Measurements from ENCODE around the gene RTBDN. TPM values are rescaled to one million over a fixed set of nuclear protein-coding genes. Genes with fewer than 3 reads are reported as not detected.
"Not testable (repeated sequence)": the region's sequence is repeated elsewhere in the genome, so short reads cannot be mapped to it uniquely, and the experiment has no call there.

RTBDN gene
- total RNA-seq, 2 experiments from 2014 or later, result not detected

DNA sequence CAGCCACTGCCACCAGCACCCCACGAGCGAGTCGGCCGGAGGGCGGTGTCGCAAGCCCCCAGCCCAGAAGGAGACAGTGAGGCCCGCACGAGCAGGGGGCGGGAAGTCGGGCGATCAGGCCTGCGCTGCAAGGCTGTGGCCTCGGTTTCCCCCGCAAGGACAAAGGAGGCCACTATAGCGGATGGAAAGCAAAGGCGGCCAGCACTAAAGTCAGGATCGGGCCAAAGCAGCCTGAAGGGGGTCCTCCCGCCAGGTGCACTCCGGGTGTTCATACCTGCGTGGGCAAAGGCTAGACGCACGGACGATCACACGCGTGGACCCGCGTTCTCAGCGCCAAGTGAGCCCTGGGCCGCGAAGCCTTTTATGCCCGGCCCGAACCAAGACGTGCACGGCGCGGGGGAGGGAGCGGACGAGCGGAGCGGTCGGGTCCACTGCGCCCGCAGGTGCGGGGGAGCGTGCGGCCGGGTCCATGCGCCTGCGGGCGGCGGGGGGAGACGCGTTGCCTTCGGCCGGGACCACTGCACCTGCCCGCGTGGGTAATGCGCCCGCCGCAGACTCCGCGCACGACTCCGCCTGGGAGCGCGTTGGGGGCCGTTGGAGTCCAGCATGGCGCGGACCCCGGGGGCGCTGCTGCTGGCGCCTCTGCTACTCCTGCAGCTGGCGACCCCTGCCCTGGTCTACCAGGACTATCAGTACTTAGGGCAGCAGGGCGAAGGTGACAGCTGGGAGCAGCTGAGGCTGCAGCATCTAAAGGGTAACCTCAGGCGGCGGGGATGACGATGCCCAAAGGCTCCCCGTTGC, 32.7 kb downstream of the RTBDN start, which contains the start of the genes PRDX2 and THSD8:
PRDX2 (minus strand) TSS at position 335 of the 801 bp plus-strand sequence. CDS start 539 bp downstream, outside the sequence.
THSD8 (plus strand) TSS at position 604 of the 801 bp plus-strand sequence; CDS start at position 607, 3 bp downstream.
- no peaks in the 10 kb centered on the region for H3K27me3 Mint-ChIP-seq
- H3K4me3 Mint-ChIP-seq, result peak within 1 kb of the TSS; percentile 87
- CTCF ChIA-PET, result interaction anchor here (0.7 to 13.9 kb wide), 5 partner anchors 24 to 84 kb away, joined by 3 to 419 read pairs (median 4); no protein-coding TSS in a partner anchor
- POLR2A ChIA-PET, result interaction anchor here (0.7 to 14.7 kb wide), 9 partner anchors 10 to 136 kb away, joined by 3 to 574 read pairs (median 4); partner anchors contain the start of genes GET3, HOOK2, JUNB and TRIR
- peaks cover 37% of the 10 kb centered on the region for H3K4me1 Mint-ChIP-seq
- peak; percentile 83 for DNase-seq
- peaks cover 23% of the 10 kb centered on the region for H3K36me3 Mint-ChIP-seq (ENCODE audit: low read depth)
- peak within 1 kb of the TSS; percentile 64 for H3K27ac Mint-ChIP-seq
- no peaks in the 10 kb centered on the region for H3K9me3 Mint-ChIP-seq

DNA sequence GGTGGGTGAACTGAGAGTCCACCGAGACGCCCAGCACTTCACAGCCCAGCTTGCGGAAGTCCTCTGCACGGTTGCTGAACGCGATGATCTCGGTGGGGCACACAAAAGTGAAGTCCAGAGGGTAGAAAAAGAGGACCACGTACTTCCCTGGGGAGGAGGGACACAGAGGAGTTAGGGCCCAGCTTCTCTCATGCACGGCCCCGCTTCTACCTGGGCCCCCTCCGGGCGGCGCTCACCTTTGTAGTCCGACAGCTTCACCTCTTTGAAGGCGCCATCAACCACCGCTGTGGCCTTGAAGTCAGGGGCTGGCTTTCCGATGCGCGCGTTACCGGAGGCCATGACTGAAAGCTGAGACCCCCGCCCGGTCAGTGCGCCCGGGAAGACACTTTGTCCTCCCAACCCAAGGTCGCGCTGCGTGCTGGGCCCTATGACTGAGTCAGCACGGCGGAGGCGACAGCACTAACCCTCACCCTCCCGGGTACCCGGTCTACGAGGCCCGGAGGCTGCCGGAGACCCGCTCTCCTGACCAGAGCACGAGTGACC, 33.4 kb downstream of the RTBDN start:
- DNase-seq, result peak; percentile 34
- Mint-ChIP-seq H3K27me3 (no peaks in the 10 kb centered on the region), H3K4me1 (peaks cover 37% of the 10 kb centered on the region), H3K36me3 (ENCODE audit: low read depth) (peaks cover 25% of the 10 kb centered on the region), H3K9me3 (no peaks in the 10 kb centered on the region), H3K4me3 (peak overlapping the region; percentile 87), H3K27ac (peak overlapping the region; percentile 64)
- ChIA-PET POLR2A (interaction anchor here (0.7 to 14.7 kb wide), 8 partner anchors 9 to 137 kb away, joined by 3 to 574 read pairs (median 6); partner anchors contain the start of genes CALR, HOOK2, JUNB and TRIR), CTCF (interaction anchor here (1.4 to 13.9 kb wide), 3 partner anchors 24 to 46 kb away, joined by 5 to 419 read pairs (median 183); no protein-coding TSS in a partner anchor)

DNA sequence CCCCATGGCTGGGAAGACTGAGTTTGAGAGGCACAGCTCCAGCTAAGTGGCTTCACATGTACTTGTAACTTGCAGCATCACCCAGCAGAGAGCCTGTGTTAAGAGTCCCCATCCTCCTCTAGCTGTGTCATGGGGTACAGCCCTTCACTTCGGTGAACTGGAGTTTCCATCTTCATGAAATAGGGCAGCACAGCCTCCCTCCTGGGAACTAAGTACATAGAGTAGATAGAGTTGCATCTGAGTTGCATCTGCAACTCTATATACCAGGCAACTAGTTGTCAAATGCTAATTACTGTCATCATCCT, 34.0 kb downstream of the RTBDN start:
- POLR2A ChIA-PET, result interaction anchor here (0.7 to 14.7 kb wide), 7 partner anchors 8 to 137 kb away, joined by 3 to 574 read pairs (median 9); partner anchors contain the start of genes CALR, HOOK2, JUNB and TRIR
- CTCF ChIA-PET, result interaction anchor here (1.4 to 13.9 kb wide), 4 partner anchors 23 to 48 kb away, joined by 5 to 419 read pairs (median 94); no protein-coding TSS in a partner anchor
- Mint-ChIP-seq H3K4me1 (peaks cover 40% of the 10 kb centered on the region), H3K36me3 (ENCODE audit: low read depth) (peaks cover 25% of the 10 kb centered on the region), H3K27me3 (no peaks in the 10 kb centered on the region), H3K27ac (peak overlapping the region; percentile 50), H3K9me3 (no peaks in the 10 kb centered on the region), H3K4me3 (peak overlapping the region; percentile 87)
- DNase-seq, result no peak

DNA sequence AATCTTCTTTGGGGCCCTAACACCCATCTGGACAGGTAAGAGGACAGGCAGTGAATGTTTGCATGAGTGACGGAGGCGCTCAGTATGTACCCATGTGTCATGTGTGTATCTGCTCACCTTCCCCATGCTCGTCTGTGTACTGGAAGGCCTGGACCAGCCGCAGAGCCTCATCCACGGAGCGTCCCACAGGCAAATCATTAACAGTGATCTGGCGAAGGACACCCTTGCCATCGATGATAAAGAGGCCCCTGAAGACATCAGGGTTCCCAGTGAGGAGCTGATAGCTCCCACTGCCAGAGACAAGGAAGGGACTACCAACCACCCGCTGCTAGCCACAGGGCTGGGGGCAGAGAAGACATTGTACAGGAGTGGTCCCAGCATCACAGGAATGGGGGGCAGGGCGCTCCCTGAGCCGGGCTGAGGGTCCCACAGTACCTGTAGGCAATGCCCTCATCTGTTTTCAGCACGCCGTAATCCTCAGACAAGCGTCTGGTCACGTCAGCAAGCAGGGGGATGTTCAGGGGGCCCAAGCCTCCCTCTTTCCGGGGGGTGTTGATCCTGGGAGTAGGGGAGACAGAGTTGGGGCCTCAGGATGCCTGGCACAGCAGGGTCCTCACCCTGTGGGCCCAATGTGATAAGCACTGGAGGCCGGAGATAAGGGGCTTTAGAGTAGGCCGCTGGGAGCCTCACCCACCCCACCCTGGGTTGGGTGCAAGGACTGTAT, 34.5 kb downstream of the RTBDN start:
- Mint-ChIP-seq H3K9me3 (no peaks in the 10 kb centered on the region), H3K4me1 (peaks cover 40% of the 10 kb centered on the region), H3K27me3 (no peaks in the 10 kb centered on the region), H3K36me3 (ENCODE audit: low read depth) (peaks cover 25% of the 10 kb centered on the region), H3K27ac (no peak overlapping the region), H3K4me3 (peak overlapping the region; percentile 24)
- ChIA-PET CTCF (interaction anchor here (0.6 to 13.9 kb wide), 7 partner anchors 22 to 170 kb away, joined by 3 to 419 read pairs (median 5); no protein-coding TSS in a partner anchor), POLR2A (interaction anchor here (1.0 to 14.7 kb wide), 6 partner anchors 8 to 85 kb away, joined by 3 to 574 read pairs (median 12); partner anchors contain the start of genes HOOK2, JUNB and TRIR)
- DNase-seq, result no peak

DNA sequence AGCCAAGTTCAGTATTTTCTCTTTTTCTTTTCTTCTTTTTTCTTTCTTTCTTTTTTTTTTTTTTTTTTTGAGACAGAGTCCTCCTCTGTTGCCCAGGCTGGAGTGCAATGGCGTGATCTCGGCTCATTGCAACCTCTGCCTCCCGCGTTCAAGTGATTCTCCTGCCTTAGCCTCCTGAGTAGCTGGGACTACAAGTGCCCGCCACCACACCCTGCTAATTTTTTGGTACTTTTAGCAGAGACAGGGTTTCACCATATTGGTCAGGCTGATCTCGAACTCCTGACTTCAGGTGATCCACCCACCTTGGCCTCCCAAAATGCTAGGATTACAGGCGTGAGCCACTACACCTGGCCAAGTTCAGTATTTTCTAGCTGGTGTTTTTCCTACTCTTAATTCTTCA, 36.8 kb downstream of the RTBDN start:
- Mint-ChIP-seq H3K36me3 (ENCODE audit: low read depth) (peaks cover 33% of the 10 kb centered on the region), H3K4me1 (peaks cover 49% of the 10 kb centered on the region)
- not testable (repeated sequence) for H3K27ac Mint-ChIP-seq, H3K4me3 Mint-ChIP-seq, DNase-seq, H3K9me3 Mint-ChIP-seq, H3K27me3 Mint-ChIP-seq
- CTCF ChIA-PET, result interaction anchor here (0.6 to 13.9 kb wide), 8 partner anchors 9 to 101 kb away, joined by 3 to 419 read pairs (median 6); partner anchors contain the start of genes HOOK2 and RNASEH2A
- POLR2A ChIA-PET, result interaction anchor here (14.7 kb wide), 1 partner anchor 21 kb away, joined by 574 read pairs; the partner anchor contains the start of gene HOOK2

DNA sequence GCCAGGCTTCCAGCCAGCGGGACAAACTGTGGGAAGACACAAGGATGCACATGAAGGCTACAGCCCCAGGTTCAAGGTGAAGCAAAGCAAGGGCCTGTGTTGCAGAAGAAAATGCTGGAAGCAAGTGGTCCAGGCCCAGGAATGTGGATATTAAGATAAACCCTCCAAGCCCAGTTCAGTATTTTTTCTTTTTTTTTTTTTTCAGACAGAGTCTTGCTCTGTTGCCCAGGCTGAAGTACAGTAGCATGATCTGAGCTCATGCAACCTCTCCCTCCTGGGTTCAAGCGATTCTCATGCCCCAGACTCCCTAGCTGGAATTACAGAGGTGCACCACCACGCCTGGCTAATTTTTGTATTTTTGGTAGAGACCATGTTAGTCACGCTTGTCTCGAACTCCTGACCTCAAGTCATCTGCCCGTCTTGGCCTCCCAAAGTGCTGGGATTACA, 37.2 kb downstream of the RTBDN start:
- Mint-ChIP-seq H3K27me3 (no peaks in the 10 kb centered on the region), H3K9me3 (no peaks in the 10 kb centered on the region), H3K4me3 (no peak overlapping the region), H3K36me3 (ENCODE audit: low read depth) (peaks cover 36% of the 10 kb centered on the region), H3K27ac (no peak overlapping the region), H3K4me1 (peaks cover 44% of the 10 kb centered on the region)
- CTCF ChIA-PET, result interaction anchor here (0.6 to 13.9 kb wide), 8 partner anchors 9 to 100 kb away, joined by 3 to 419 read pairs (median 6); partner anchors contain the start of genes HOOK2 and RNASEH2A
- DNase-seq, result no peak
- POLR2A ChIA-PET, result interaction anchor here (1.0 to 14.7 kb wide), 2 partner anchors 16 to 21 kb away, joined by 3 to 574 read pairs; partner anchors contain the start of gene HOOK2

DNA sequence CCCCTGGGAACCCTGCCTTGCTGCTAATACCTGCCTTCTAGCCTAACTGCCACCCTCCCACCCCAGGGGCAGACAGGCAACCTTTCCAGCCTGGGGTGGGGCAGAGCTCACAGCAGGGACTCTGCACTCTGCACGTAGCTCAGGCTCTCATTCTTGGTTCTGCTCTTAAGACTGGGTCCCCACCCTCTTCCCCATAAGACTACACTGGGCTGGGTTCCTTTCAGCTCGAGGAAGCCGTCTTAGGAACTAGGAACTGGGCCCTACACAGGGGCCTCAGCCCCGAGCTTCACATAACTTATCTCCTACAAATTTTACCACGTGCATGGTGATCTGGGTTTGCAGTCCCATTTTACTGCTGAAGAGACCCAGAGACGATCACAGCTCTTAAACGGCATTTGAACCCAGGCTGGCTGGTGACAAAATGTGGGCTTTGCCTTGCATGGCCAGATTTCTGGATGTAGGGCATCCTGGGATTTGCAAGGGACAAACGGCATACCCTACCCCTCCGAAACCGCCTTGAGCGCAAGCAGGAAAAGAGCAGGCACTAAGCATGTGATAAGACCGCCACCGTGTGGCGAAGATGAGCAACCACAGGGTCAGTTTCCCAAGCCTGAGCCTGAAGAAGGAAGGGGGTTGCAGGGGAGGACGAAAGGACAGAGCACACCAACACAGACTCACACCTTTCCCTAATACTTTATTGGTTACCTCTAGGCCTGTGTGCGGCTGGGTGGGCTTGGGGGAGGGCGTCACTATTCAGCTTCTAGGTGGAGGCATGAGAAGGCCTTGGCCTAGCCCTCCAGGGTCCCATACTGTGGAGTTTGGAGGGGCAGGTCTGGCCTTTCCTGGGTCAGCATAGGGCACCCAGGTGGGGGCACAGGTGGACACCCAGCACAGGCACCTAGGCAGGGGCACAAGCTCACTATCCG, 38.0 kb downstream of the RTBDN start:
- H3K27ac Mint-ChIP-seq, result peak overlapping the region; percentile 84
- H3K4me1 Mint-ChIP-seq, result peaks cover 41% of the 10 kb centered on the region
- peak overlapping the region; percentile 64 for H3K4me3 Mint-ChIP-seq

DNA sequence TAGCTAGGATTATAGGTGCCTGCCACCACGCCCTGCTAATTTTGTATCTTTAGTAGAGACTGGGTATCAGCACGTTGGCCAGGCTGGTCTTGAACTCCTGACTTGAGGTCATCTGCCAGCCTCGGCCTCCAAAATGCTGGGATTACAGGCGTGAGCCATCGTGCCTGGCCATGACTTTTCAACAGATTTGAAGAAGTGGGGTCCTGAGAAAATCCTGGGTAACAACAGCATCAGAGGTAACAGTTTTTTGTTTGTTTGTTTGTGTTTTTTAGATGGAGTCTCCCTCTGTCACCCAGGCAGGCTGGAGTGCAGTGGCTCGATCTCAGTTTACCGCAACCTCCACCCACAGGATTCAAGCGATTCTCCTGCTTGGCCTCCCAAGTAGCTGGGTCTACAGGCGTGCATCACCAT, 39.4 kb downstream of the RTBDN start:
- Mint-ChIP-seq H3K4me3 (peak overlapping the region; percentile 74), H3K27ac (peak overlapping the region; percentile 92), H3K36me3 (ENCODE audit: low read depth) (peaks cover 23% of the 10 kb centered on the region), H3K4me1 (peaks cover 39% of the 10 kb centered on the region), H3K9me3 (no peaks in the 10 kb centered on the region), H3K27me3 (no peaks in the 10 kb centered on the region)
- POLR2A ChIA-PET, result interaction anchor here (0.7 to 14.7 kb wide), 13 partner anchors 7 to 113 kb away, joined by 3 to 574 read pairs (median 7); partner anchors contain the start of genes DHPS, GET3, HOOK2 and RNASEH2A
- CTCF ChIA-PET, result interaction anchor here (0.7 to 13.9 kb wide), 9 partner anchors 13 to 184 kb away, joined by 3 to 419 read pairs (median 5); partner anchors contain the start of genes HOOK2, ZNF490 and ZNF791
- no peak for DNase-seq

More for the DNA sequence above, 38.0 kb downstream of the RTBDN start:
- Mint-ChIP-seq H3K36me3 (ENCODE audit: low read depth) (peaks cover 36% of the 10 kb centered on the region), H3K27me3 (no peaks in the 10 kb centered on the region), H3K9me3 (no peaks in the 10 kb centered on the region)
- peak; percentile 81 for DNase-seq
- CTCF ChIA-PET, result interaction anchor here (0.6 to 13.9 kb wide), 23 partner anchors 9 to 186 kb away, joined by 3 to 419 read pairs (median 5); partner anchors contain the start of genes HOOK2, RNASEH2A, TNPO2 and TRIR
- POLR2A ChIA-PET, result interaction anchor here (0.9 to 14.7 kb wide), 14 partner anchors 9 to 98 kb away, joined by 3 to 574 read pairs (median 4); partner anchors contain the start of genes GET3, HOOK2, RNASEH2A and TRIR

DNA sequence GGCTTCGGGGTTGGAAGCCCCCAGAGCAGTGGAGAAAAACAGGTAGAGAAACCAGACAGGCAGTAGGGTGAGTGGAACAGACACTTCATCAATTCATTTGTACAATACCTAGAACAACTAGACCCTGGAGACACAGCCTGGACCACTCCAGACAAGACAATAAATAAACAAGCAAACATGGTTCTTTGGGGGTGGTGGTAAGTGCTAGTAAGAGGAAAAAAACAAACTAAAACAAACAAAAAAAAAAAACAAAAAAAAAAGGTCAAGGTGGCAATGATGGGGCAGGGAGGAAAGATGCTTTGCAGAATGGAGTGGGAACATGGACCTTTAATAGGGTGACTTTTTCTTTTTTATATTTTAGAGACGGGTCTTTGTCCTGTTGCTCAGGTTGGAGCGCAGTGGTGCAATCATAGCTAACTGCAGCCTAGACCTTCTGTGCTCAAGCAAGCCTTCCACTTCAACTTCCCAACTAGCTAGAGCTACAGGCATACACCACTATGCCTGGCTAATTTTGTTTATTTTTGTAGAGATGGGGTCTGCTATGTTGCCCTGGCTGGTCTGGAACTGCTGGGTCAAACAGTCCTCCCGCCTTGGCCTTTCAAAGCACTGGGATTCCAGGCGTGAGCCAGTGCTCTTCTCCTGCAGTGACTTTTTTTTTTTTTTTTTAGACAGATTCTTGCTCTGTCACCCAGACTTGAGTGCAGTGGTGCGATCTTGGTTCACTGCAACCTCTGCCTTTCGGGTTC, 40.0 kb downstream of the RTBDN start:
- Mint-ChIP-seq H3K9me3 (no peaks in the 10 kb centered on the region), H3K27ac (peak overlapping the region; percentile 92), H3K4me3 (peak overlapping the region; percentile 74), H3K4me1 (peaks cover 35% of the 10 kb centered on the region), H3K36me3 (ENCODE audit: low read depth) (peaks cover 18% of the 10 kb centered on the region), H3K27me3 (no peaks in the 10 kb centered on the region)
- ChIA-PET POLR2A (interaction anchor here (0.7 to 14.7 kb wide), 8 partner anchors 10 to 113 kb away, joined by 3 to 574 read pairs (median 6); partner anchors contain the start of genes DHPS, GET3, HOOK2 and TRIR), CTCF (interaction anchor here (0.7 to 13.9 kb wide), 8 partner anchors 12 to 78 kb away, joined by 3 to 419 read pairs (median 21); partner anchors contain the start of gene HOOK2)
- DNase-seq, result no peak

All from activated CD4-positive, alpha-beta memory T cell treated with anti-CD3 and anti-CD28 coated beads, Interleukin-2, amount 10 ng/mL, durations not matched to agents 7 days and 5 days (primary cell).